PC-9 (cell line): ENCODE results near the gene RPS21.

Source experiments
- CTCF ChIP-seq: fragments of 200-600 bp; sonication (generic); conservative IDR thresholded peaks from 2 replicates; pipeline ENCODE4 v1.6.1; 2017; ENCODE audit warnings: mixed run types, antibody characterized with exemption, mild to moderate bottlenecking, moderate library complexity
- EZH2 ChIP-seq: fragments of 200-600 bp; sonication (generic); IDR thresholded peaks from 2 replicates; pipeline ENCODE4 v1.8.0; 2017; ENCODE audit warnings: antibody characterized with exemption, low read depth

DNA sequence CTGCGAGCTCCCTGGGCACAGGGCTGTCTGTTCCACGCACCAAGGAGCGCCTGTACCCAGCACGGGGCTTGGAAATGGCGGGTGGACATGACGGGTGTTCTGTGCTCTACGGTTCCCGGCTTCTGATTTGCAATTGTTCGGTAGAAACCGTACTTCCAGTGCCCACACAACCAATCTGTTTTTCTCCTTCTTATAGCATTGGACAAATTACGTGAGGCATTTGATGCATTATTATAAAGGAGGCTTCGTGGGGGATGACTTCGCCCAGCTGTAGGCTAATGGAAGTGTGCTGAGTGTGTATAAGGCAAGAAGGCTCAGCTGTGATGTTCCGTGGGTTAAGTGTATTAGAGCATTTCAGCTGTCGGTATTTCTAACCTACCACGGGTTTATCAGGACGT is 9.8 kb upstream of the RPS21 start:
- no peak for TF ChIP-seq CTCF
- no peak for TF ChIP-seq EZH2
